K562 (cell line): ENCODE measurements around the gene DLGAP1. TPM values are rescaled to one million over a fixed set of nuclear protein-coding genes. Genes with fewer than 3 reads are reported as not detected.

Source experiments
- CHD7 ChIP-seq: fragments of 200-600 bp; sonication (generic); IDR thresholded peaks from one replicate; pipeline ENCODE4 v1.6.1; 2012; ENCODE audit warnings: mild to moderate bottlenecking, low read depth, low read length, inconsistent platforms
- ESRRB ChIP-seq: fragments of 250-450 bp; sonication (Bioruptor Pico); IDR thresholded peaks from 2 replicates; pipeline ENCODE4 v1.5.0; 2020; ENCODE audit warnings: mild to moderate bottlenecking, moderate library complexity, borderline replicate concordance
- FOXM1 ChIP-seq, 2 experiments: fragments of 450-650 bp in 1 of 2; sonication (generic) in 1 of 2; formaldehyde crosslinking in 1 of 2; IDR thresholded peaks; 2 replicates each; pipeline versions ENCODE4 v1.6.1 to v1.9.0; 2017 to 2022; ENCODE audit warnings: low read depth in 2 of 2, mild to moderate bottlenecking in 2 of 2, missing genetic modification reagents in 1 of 2, moderate library complexity in 1 of 2
- HNRNPL ChIP-seq: fragments of 200-400 bp; formaldehyde crosslinking; IDR thresholded peaks from 2 replicates; pipeline ENCODE4 v1.6.1; 2017; ENCODE audit warnings: low read depth, mild to moderate bottlenecking, low read length
- JUNB ChIP-seq: fragments of 450-650 bp; formaldehyde crosslinking; conservative IDR thresholded peaks from 2 replicates; pipeline ENCODE4 v1.4.0; 2020; ENCODE audit warnings: mild to moderate bottlenecking
- NFXL1 ChIP-seq: fragments of 450-650 bp; formaldehyde crosslinking; IDR thresholded peaks from 2 replicates; pipeline ENCODE4 v1.4.0; 2021; ENCODE audit warnings: mild to moderate bottlenecking
- NR2C2 ChIP-seq, 2 experiments: fragments of 200-800 bp in 1 of 2; sonication (Bioruptor generic) in 1 of 2; sonication (generic) in 1 of 2; formaldehyde crosslinking in 1 of 2; IDR thresholded peaks; 2 replicates each; pipeline versions ENCODE4 v1.6.1 to v1.8.0; 2016 to 2022; ENCODE audit warnings: mild to moderate bottlenecking in 1 of 2, missing compliant biosample characterization in 1 of 2, missing genetic modification characterization in 1 of 2, missing genetic modification reagents in 1 of 2
- TBP ChIP-seq: optimal IDR thresholded peaks from 2 replicates; pipeline ENCODE3; 2011; ENCODE audit warnings: low read depth, low read length, improper control_type of control experiment
- TCF15 ChIP-seq: fragments of 250-450 bp; sonication (Bioruptor Pico); IDR thresholded peaks from 2 replicates; pipeline ENCODE4 v1.8.0; 2022; ENCODE audit warnings: moderate library complexity, mild to moderate bottlenecking, inconsistent platforms
- ZNF212 ChIP-seq: fragments of 450-650 bp; formaldehyde crosslinking; IDR thresholded peaks from 2 replicates; pipeline ENCODE4 v1.4.0; 2020; ENCODE audit warnings: mild to moderate bottlenecking
- ZNF280A ChIP-seq: fragments of 450-650 bp; IDR thresholded peaks from 2 replicates; pipeline ENCODE4 v1.6.1; 2018; ENCODE audit warnings: mild to moderate bottlenecking, low read depth; ENCODE audit not compliant: partially characterized antibody
- ZNF354B ChIP-seq: fragments of 250-450 bp; sonication (Bioruptor Pico); IDR thresholded peaks from 2 replicates; pipeline ENCODE4 v1.4.0; 2020
- polyA plus RNA-seq, 8 experiments: library from polyadenylated mRNA; depleted of rRNA in 4 of 8; stranded (reverse) in 5 of 8; unstranded in 3 of 8; fragments of >200 nt; fragmentation: Nextera tagmentation in 2 of 8; fragmentation: Illumina TruSeq in 1 of 8; extraction: Ambion mirVana in 2 of 8; extraction: Trizol in 1 of 8; gene quantifications; 2 replicates each; pipeline versions ENCODE4 v1.2.1 to v1.2.3, GENCODE V29; 2011 to 2014; ENCODE audit warnings: inconsistent platforms in 1 of 8, missing spikeins in 1 of 8
- total RNA-seq, 7 experiments: library from RNA; depleted of rRNA in 6 of 7; stranded (reverse); fragments of >200 nt in 6 of 7; fragmentation: Illumina TruSeq in 2 of 7; extraction: Trizol in 2 of 7; gene quantifications; 2 replicates each; pipeline versions ENCODE4 v1.2.1 to v1.2.3, GENCODE V29; 2011 to 2021; ENCODE audit warnings: low replicate concordance in 1 of 7

DLGAP1 gene
- total and polyA plus RNA-seq, 9 of the 15 experiments (the other 6 are each of a cell fraction or from before 2014, with no cell fraction given), result 0.04 to 0.22 (median 0.08) TPM

GRCh38 chr18:3603421-3604234 is 851.5 kb downstream of the DLGAP1 start (continued):
- TF ChIP-seq CHD7 (peak; percentile 63), JUNB (CRISPR knock-in tag) (peak; percentile 89), ZNF354B (CRISPR knock-in tag) (peak; percentile 13; the same call in 1 of the 2 replicates), FOXM1 (IDR thresholded peaks at IDR 0.05; ENCODE audit: low read depth) (no peak), FOXM1 (CRISPR knock-in tag; IDR thresholded peaks at IDR 0.05; ENCODE audit: low read depth) (no peak), HNRNPL (peak; percentile 23; the same call in 1 of the 2 replicates), TCF15 (CRISPR knock-in tag) (no peak), ZNF280A (no peak), NFXL1 (peak; percentile 73; the same call in 1 of the 2 replicates), ESRRB (CRISPR knock-in tag) (no peak), TBP (peak; percentile 88), NR2C2 (CRISPR knock-in tag; IDR thresholded peaks at IDR 0.05) (no peak), NR2C2 (tag; IDR thresholded peaks at IDR 0.05) (no peak), ZNF212 (no peak)
